HG02943 (cell line): Measurements from ENCODE around the gene CENPA.

Experiments used
- ATAC-seq: cut with Tn5 transposase; IDR thresholded peaks from one replicate; pipeline ENCODE4 v1.9.1; 2021; ENCODE audit warnings: mild to moderate bottlenecking, low read depth, moderate library complexity; ENCODE audit not compliant: unreplicated experiment

The CENPA gene

GRCh38 chr2:26822877-26823276, 37.0 kb downstream of the CENPA start:
- ATAC-seq = no peak

DNA sequence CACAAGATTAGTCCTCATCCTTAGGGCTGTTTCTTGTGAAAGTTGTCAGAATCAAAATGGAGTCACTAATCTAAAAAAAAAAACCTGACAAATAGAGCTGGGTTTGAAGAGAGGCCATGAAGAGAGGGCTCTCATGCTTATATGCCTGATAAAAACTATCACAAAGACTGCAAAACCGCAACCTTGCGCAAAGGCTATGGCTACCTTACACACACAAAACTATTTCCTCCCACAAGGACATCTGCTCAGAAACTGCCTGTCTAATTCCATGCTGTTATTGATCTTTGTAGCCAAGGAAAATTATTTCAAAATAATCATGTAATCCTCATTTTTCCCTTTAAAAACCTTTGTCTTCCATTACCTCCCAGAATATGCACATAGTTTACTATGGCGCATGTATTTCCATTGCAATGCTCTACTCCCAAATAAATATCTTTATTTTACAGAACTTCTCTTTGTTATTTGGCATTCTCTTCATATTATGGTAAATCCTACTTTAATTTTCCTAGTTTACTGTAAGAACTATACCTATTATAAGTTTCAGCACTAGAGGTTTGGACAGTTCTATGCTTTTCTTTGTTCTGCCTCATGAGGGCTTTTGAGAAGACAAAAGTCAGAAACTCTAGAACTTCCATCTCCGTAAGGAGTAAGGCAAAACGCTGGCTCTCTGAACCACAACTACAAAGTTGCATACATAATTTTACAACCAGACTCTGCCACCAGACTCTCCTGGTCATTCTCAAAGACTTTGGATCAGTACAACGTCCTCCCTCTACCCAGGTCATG, 52.5 kb downstream of the CENPA start:
- ATAC-seq = no peak

DNA sequence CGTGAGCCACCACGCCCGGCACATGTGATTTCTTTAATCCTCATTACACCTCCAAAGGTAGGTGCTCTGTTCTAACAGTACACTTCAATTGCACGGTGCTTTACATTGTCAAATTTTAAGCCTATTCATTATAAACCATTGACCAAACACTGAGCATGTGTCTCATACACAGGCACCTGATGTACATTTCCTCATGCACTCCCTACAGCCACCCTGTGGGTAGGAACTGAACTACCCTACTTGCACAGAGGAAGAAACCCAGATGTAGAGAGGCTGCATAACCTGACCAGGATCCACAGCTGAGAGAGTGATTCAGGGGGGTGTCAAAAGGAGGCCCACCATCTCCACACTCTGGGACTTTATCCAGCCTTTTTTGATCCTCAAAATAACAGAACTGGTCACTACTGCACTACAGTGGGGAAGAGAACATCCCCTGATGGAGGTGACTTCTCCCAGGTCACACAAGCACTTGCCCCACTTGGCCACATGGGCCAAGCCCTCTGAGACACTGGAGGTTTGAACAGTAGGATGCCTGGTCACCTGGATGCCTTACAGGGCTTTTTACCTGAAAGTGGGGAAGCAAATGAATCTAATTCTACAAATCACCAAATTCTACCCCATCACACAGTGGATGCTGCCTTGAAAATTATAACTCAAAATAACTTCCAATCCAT, 55.2 kb downstream of the CENPA start:
- no peak for ATAC-seq

- no peak for ATAC-seq
Observed at GRCh38 chr2:26843041-26843440, 57.2 kb downstream of the CENPA start.
